NCI-H2196 (cell line): Measurements from ENCODE around the gene FAM193B.
A peak's percentile ranks its signal among the peaks of the same experiment; 100 is the strongest.

Source experiments
- DNase-seq: peaks from one replicate; lab custom pipeline; 2025; ENCODE audit not compliant: unreplicated experiment; lab: John Stamatoyannopoulos, UW

Gene FAM193B

GRCh38 chr5:177554474-177555111 is at the start of gene FAM193B:
Gene FAM193B, minus strand, starts transcription at chr5:177554563. Its CDS starts 105 bp downstream, at chr5:177554458.
- DNase-seq: peak; percentile 91

- no peak for DNase-seq
These were observed 49.8 kb upstream of the FAM193B start for GRCh38 chr5:177604116-177604521.

- DNase-seq: no peak
These were observed 49.3 kb upstream of the FAM193B start for GRCh38 chr5:177603631-177604030.

- DNase-seq: no peak
These were observed 48.1 kb upstream of the FAM193B start for GRCh38 chr5:177602458-177602830.

- DNase-seq: peak; percentile 20
These were observed 47.5 kb upstream of the FAM193B start for GRCh38 chr5:177601577-177602457.

GRCh38 chr5:177601126-177601525 is 46.8 kb upstream of the FAM193B start:
- no peak for DNase-seq

GRCh38 chr5:177600508-177601018 is 46.2 kb upstream of the FAM193B start:
- DNase-seq: no peak

- DNase-seq: peak; percentile 79
These were observed 45.6 kb upstream of the FAM193B start, which contains the start of gene B4GALT7 for GRCh38 chr5:177599731-177600507. Gene B4GALT7, plus strand, starts transcription at chr5:177600132. Its CDS starts 79 bp downstream, at chr5:177600211.

GRCh38 chr5:177598477-177598876 is 44.1 kb upstream of the FAM193B start:
- no peak for DNase-seq

- no peak for DNase-seq
These were observed 42.4 kb upstream of the FAM193B start for GRCh38 chr5:177596775-177597238.

GRCh38 chr5:177595991-177596774 is 41.8 kb upstream of the FAM193B start:
- no peak for DNase-seq

- no peak for DNase-seq
These were observed 40.7 kb upstream of the FAM193B start for GRCh38 chr5:177595026-177595585.

GRCh38 chr5:177594071-177594470 is 39.7 kb upstream of the FAM193B start:
- DNase-seq: no peak

- DNase-seq: no peak
These were observed 39.1 kb upstream of the FAM193B start for GRCh38 chr5:177593511-177593910.

GRCh38 chr5:177592905-177593304 is 38.5 kb upstream of the FAM193B start:
- DNase-seq: no peak

- DNase-seq: peak; percentile 91
These were observed 37.9 kb upstream of the FAM193B start, which contains the start of gene TMED9 for GRCh38 chr5:177592010-177592834. Gene TMED9, plus strand, starts transcription at chr5:177592203. Its CDS starts 12 bp downstream, at chr5:177592215.

- DNase-seq: no peak
These were observed 37.3 kb upstream of the FAM193B start for GRCh38 chr5:177591690-177592009.

- DNase-seq: no peak
These were observed 36.0 kb upstream of the FAM193B start for GRCh38 chr5:177590406-177590805.

GRCh38 chr5:177588413-177588909 is 34.1 kb upstream of the FAM193B start:
- DNase-seq: no peak
